Vagina (tissue), 2 donors: ENCODE results near the gene FECH. TPM values are rescaled to one million over a fixed set of nuclear protein-coding genes. Genes with fewer than 3 reads are reported as not detected.
A peak's percentile ranks its signal among the peaks of the same experiment; 100 is the strongest.

ENCODE experiments used
- DNase-seq, 2 donors: peaks; one replicate each; pipeline ENCODE4 v3.0.0-alpha.2; 2017; ENCODE audit errors: extremely low spot score in 2 of 2
- H3K27ac ChIP-seq: fragments of 200-600 bp; sonication (generic); one replicate; pipeline ENCODE4 v1.5.1; 2019
- H3K27me3 ChIP-seq: fragments of 200-600 bp; sonication (generic); one replicate; pipeline ENCODE4 v1.5.1; 2019
- H3K36me3 ChIP-seq, 2 donors: fragments of 200-600 bp; sonication (generic); one replicate each; pipeline ENCODE4 v1.5.1; 2017 to 2019
- H3K4me1 ChIP-seq: fragments of 200-600 bp; sonication (generic); one replicate; pipeline ENCODE4 v1.5.1; 2019
- H3K4me3 ChIP-seq, 2 donors: fragments of 200-600 bp; sonication (generic); 1 replicate in 1 of 2; 2 replicates in 1 of 2; pipeline ENCODE4 v1.5.1; 2016 to 2019
- H3K9me3 ChIP-seq: fragments of 200-600 bp; sonication (generic); one replicate; pipeline ENCODE4 v1.5.1; 2019
- POLR2A ChIP-seq, 2 donors: fragments of 450-650 bp; IDR thresholded peaks; one replicate each; pipeline ENCODE4 v1.6.1; 2017; ENCODE audit warnings: antibody characterized with exemption in 2 of 2, mild to moderate bottlenecking in 2 of 2, moderate library complexity in 2 of 2
- POLR2AphosphoS5 ChIP-seq, 2 donors: sonication (generic); formaldehyde crosslinking; IDR thresholded peaks; one replicate each; pipeline ENCODE4 v1.9.0; 2017; ENCODE audit warnings: antibody characterized with exemption in 2 of 2, mild to moderate bottlenecking in 2 of 2, low read depth in 1 of 2; ENCODE audit not compliant: insufficient read depth in 1 of 2
- intact Hi-C: fragments of 100-400 bp; cut with DNase I; formaldehyde crosslinking; loops from one replicate; pipeline ENCODE4 v1.15.1; 2023
- total RNA-seq: library from RNA; depleted of rRNA; stranded (reverse); fragments of >200 nt; gene quantifications from one replicate; pipeline ENCODE4 v1.2.3, GENCODE V29; 2016
- TF ChIP-seq, protein P1 (sequence below), 3 experiments: fragments of 450-650 bp in 2 of 3; fragments of 200-600 bp in 1 of 3; sonication (generic) in 1 of 3; IDR thresholded peaks; one replicate each; pipeline ENCODE4 v1.5.1; 2017 to 2019; ENCODE audit warnings: antibody characterized with exemption in 3 of 3, mild to moderate bottlenecking in 2 of 3, moderate library complexity in 2 of 3

FECH gene
- total RNA-seq, 1 donor from 2014 or later, result 44.7 TPM

DNA sequence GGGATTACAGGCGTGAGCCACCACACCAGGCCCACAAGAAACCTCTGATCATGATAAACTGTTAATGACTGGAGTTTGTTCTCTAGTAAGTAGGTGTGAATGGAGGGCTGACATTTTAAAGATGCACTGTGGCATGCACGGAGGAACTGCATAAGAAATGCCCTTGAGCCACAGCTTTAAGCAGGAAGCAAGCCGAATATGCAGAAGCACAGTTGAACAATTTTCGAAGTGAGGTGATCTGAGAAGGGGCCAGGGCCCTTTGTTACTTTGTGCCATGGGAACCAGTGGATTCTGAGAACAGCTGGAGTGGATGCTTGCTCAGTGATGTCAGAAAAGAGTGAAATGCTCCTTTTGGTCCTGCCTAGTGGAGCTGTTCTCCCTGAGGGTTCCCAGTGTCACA is 16.3 kb downstream of the FECH start:
- intact Hi-C loops, result no loop called here
- TF ChIP-seq, protein P1, sequence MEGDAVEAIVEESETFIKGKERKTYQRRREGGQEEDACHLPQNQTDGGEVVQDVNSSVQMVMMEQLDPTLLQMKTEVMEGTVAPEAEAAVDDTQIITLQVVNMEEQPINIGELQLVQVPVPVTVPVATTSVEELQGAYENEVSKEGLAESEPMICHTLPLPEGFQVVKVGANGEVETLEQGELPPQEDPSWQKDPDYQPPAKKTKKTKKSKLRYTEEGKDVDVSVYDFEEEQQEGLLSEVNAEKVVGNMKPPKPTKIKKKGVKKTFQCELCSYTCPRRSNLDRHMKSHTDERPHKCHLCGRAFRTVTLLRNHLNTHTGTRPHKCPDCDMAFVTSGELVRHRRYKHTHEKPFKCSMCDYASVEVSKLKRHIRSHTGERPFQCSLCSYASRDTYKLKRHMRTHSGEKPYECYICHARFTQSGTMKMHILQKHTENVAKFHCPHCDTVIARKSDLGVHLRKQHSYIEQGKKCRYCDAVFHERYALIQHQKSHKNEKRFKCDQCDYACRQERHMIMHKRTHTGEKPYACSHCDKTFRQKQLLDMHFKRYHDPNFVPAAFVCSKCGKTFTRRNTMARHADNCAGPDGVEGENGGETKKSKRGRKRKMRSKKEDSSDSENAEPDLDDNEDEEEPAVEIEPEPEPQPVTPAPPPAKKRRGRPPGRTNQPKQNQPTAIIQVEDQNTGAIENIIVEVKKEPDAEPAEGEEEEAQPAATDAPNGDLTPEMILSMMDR (IDR thresholded peaks at IDR 0.05), result no peak
- TF ChIP-seq POLR2AphosphoS5 (IDR thresholded peaks at IDR 0.05; ENCODE audit: insufficient read depth in 1 of 2, low read depth in 1 of 2) (no peak), POLR2A (IDR thresholded peaks at IDR 0.05) (no peak)
- Histone ChIP-seq H3K36me3 (peaks cover 0 to 40% of the 10 kb centered on the region in 2 donors), H3K27me3 (no peaks in the 10 kb centered on the region), H3K4me1 (no peaks in the 10 kb centered on the region), H3K4me3 (no peak overlapping the region), H3K27ac (no peak overlapping the region), H3K9me3 (no peaks in the 10 kb centered on the region)
- no peak for DNase-seq

DNA sequence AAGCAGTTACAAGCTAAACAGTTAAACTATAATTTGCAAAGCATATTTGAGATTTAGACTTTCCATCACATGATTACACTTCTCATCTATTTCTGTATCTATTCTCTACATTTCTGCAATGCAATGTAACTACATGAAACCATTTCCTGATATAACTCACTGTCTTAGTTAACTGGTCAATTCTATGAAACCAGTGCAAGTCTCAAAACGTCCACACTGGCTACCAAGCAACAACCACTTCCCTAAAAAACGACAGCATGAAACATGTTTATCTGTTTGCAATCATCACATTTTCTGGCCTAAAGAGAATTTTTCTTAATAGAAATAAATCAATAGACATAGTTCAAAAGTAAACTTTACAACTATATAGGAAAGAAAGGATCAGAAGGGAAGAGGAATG is 17.4 kb downstream of the FECH start:
- H3K9me3 ChIP-seq, result no peaks in the 10 kb centered on the region
- no peaks in the 10 kb centered on the region for H3K4me1 ChIP-seq
- TF ChIP-seq POLR2AphosphoS5 (IDR thresholded peaks at IDR 0.05; ENCODE audit: insufficient read depth in 1 of 2, low read depth in 1 of 2) (no peak), POLR2A (IDR thresholded peaks at IDR 0.05) (no peak)
- TF ChIP-seq, protein P1 (IDR thresholded peaks at IDR 0.05), result no peak
- no peak overlapping the region for H3K4me3 ChIP-seq
- peaks cover 0 to 40% of the 10 kb centered on the region in 2 donors for H3K36me3 ChIP-seq
- intact Hi-C loops, result loop anchor here (10.0 kb wide), 1 partner anchor 1366 kb away; no protein-coding TSS in a partner anchor
- no peaks in the 10 kb centered on the region for H3K27me3 ChIP-seq
- no peak overlapping the region for H3K27ac ChIP-seq
- DNase-seq, result no peak

DNA sequence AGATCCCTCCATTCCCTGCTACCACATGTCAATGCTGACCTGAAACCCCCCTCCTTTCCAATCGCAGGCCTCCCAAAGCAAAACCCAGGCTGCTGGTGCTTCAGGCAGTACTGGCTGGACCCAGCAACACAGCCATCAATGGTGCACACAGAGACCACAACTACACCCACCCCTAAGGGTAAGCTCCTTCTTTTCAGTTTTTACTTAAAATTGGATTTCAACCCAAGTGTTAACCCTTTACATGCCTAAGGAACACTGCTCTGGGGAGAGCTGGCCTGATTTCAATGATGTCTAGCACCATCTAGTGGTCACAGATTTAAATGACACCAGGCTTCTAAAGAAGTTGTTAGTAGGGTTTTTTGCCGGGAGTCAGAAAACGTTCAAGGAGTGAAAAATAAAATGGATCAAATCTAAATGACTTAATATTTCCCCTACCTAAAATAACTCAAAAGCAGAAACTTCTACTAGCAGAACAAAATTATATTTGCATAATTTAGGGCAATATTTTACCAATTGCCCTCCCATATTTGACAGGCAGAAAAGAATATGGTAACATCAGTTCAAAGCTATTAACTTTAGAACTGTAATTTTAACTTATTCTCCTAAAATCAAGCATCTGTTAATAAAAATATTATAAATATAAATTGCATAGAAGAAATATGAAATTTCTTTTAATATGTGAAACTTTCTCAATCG is 24.6 kb downstream of the FECH start:
- no peaks in the 10 kb centered on the region for H3K27me3 ChIP-seq
- TF ChIP-seq, protein P1 (IDR thresholded peaks at IDR 0.05), result peak; percentile 54 to 65 (median 64)
- TF ChIP-seq POLR2A (IDR thresholded peaks at IDR 0.05), result no peak
- H3K9me3 ChIP-seq, result no peaks in the 10 kb centered on the region
- no peak for DNase-seq
- H3K27ac ChIP-seq, result no peak overlapping the region
- intact Hi-C loops, result loop anchor here (10.0 kb wide), 1 partner anchor 1373 kb away; no protein-coding TSS in a partner anchor
- H3K36me3 ChIP-seq, result peaks cover 0 to 14% of the 10 kb centered on the region in 2 donors
- H3K4me3 ChIP-seq, result no peak overlapping the region
- no peaks in the 10 kb centered on the region for H3K4me1 ChIP-seq

DNA sequence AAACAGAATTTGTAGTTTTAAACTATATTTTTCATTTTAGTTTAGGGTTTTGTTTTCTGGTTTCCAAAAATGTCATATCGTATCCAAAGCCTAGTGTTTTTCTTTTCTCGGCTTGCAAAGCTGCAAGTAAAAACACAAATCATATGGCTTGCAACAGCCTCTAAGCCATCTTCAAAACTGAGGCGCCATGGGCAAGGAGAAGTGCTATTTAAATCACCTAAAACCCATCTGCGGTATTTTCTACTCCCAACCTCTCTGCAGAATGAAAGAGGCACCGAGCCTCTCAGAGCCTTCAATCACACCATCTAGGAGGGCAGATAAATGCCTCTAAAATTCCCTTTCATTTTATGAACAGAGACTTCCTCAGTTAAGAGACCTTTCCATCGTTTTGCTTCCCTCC is 25.2 kb downstream of the FECH start:
- TF ChIP-seq, protein P1 (IDR thresholded peaks at IDR 0.05), result no peak
- TF ChIP-seq POLR2A (IDR thresholded peaks at IDR 0.05) (no peak), POLR2AphosphoS5 (IDR thresholded peaks at IDR 0.05; ENCODE audit: insufficient read depth in 1 of 2, low read depth in 1 of 2) (no peak)
- Histone ChIP-seq H3K9me3 (no peaks in the 10 kb centered on the region), H3K27ac (no peak overlapping the region), H3K4me1 (no peaks in the 10 kb centered on the region), H3K36me3 (peaks cover 0 to 17% of the 10 kb centered on the region in 2 donors), H3K4me3 (no peak overlapping the region), H3K27me3 (no peaks in the 10 kb centered on the region)
- DNase-seq, result no peak
- intact Hi-C loops, result loop anchor here (10.0 kb wide), 1 partner anchor 1374 kb away; no protein-coding TSS in a partner anchor

DNA sequence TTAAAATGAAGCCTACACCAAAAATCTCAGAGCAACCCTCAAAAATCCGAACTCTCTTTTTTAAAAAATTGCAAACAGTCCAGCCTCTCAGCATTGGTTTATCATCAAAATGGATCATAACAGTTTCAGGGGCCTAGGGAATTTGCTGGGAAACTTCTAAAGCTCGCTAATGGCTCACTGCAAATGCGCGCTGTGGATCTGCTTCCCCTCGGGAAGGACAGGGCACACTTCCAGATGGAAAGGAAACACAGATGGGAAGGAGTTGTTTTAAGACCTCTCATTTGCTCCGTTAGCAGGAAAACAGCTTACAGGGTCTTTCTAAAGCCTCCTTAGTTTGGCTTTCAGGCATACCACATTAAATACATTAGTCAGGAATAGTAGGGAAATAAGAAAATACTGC is 27.2 kb downstream of the FECH start:
- no peaks in the 10 kb centered on the region for H3K27me3 ChIP-seq
- intact Hi-C loops, result no loop called here
- H3K9me3 ChIP-seq, result no peaks in the 10 kb centered on the region
- no peaks in the 10 kb centered on the region for H3K4me1 ChIP-seq
- no peak for DNase-seq
- H3K36me3 ChIP-seq, result peaks cover 0 to 31% of the 10 kb centered on the region in 2 donors
- TF ChIP-seq POLR2A (IDR thresholded peaks at IDR 0.05) (no peak), POLR2AphosphoS5 (IDR thresholded peaks at IDR 0.05; ENCODE audit: insufficient read depth in 1 of 2, low read depth in 1 of 2) (no peak)
- TF ChIP-seq, protein P1 (IDR thresholded peaks at IDR 0.05), result no peak
- no peak overlapping the region for H3K4me3 ChIP-seq
- no peak overlapping the region for H3K27ac ChIP-seq
